Astrocyte of the spinal cord (primary cell): ENCODE data around the gene TCEANC2.
"Not testable (repeated sequence)": the region's sequence is repeated elsewhere in the genome, so short reads cannot be mapped to it uniquely, and the experiment has no call there.

Experiments
- DNase-seq: peaks from one replicate; pipeline ENCODE4 v3.0.0; 2011; ENCODE audit warnings: low read depth, low spot score
- H3K4me3 ChIP-seq: 2 replicates; pipeline ENCODE4 v1.5.1; 2011; ENCODE audit warnings: low read depth, mild to moderate bottlenecking, low read length, moderate library complexity
- in situ Hi-C: cut with HindIII; loops from 2 replicates; pipeline ENCODE4 v1.10.0; 2017; ENCODE audit warnings: low sequenced_read_pairs
- TF ChIP-seq, protein P1 (sequence below): IDR thresholded peaks from 2 replicates; pipeline ENCODE4 v1.5.1; 2012; ENCODE audit warnings: low read depth, mild to moderate bottlenecking, low read length, inconsistent platforms

Gene TCEANC2

DNA sequence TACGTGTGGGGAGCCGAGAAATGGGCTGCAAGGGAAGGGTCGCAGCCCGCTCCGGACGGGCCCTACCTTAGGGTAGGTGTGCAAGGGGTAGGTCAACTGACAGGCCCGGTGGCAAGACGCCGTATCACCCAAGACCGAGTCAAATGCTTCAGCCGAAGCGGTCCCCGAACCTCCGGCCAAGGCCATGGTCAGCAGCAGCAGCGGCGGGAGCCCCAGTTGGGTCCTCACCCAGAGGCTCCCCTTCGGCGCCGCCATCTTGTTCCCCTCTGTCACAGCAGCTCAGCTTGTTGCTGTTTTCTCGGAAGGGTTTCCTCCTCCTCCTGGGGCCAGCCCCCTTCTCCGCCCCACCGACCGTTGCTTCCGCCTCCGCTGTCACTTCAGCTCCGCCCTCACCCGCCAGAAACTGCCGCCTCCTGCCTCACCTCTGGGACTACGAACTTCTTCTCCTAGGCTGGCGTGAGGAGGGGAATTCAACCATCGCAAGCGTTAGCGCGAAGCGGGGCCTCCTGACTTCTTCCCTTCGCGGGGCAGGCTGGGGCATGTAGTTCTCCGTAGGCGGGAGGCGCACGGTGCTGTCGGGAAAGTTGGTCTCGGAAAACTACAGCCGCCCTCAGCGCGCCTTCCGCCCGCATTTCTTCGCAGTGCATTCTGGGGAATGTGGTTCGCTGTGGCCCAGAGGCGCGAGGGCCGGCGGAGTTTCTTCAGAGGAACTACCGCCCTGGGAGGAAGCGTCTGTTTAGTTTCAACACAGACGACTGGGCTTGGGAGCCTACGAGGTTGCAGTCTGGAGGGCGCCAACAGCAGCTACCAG is at the start of gene TCEANC2, which contains the start of gene TMEM59:
Gene TCEANC2, plus strand, starts transcription at position 675 of the 811 bp plus-strand sequence. CDS start 815 bp downstream, outside the sequence.
Gene TMEM59, minus strand, starts transcription at position 271 of the 811 bp plus-strand sequence. Its CDS starts 16 bp downstream, at position 255.
- in situ Hi-C loops = no loop called here
- DNase-seq = peak; percentile 99
- H3K4me3 ChIP-seq = peak within 1 kb of the TSS; percentile 93
- TF ChIP-seq, protein P1, sequence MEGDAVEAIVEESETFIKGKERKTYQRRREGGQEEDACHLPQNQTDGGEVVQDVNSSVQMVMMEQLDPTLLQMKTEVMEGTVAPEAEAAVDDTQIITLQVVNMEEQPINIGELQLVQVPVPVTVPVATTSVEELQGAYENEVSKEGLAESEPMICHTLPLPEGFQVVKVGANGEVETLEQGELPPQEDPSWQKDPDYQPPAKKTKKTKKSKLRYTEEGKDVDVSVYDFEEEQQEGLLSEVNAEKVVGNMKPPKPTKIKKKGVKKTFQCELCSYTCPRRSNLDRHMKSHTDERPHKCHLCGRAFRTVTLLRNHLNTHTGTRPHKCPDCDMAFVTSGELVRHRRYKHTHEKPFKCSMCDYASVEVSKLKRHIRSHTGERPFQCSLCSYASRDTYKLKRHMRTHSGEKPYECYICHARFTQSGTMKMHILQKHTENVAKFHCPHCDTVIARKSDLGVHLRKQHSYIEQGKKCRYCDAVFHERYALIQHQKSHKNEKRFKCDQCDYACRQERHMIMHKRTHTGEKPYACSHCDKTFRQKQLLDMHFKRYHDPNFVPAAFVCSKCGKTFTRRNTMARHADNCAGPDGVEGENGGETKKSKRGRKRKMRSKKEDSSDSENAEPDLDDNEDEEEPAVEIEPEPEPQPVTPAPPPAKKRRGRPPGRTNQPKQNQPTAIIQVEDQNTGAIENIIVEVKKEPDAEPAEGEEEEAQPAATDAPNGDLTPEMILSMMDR = no peak

DNA sequence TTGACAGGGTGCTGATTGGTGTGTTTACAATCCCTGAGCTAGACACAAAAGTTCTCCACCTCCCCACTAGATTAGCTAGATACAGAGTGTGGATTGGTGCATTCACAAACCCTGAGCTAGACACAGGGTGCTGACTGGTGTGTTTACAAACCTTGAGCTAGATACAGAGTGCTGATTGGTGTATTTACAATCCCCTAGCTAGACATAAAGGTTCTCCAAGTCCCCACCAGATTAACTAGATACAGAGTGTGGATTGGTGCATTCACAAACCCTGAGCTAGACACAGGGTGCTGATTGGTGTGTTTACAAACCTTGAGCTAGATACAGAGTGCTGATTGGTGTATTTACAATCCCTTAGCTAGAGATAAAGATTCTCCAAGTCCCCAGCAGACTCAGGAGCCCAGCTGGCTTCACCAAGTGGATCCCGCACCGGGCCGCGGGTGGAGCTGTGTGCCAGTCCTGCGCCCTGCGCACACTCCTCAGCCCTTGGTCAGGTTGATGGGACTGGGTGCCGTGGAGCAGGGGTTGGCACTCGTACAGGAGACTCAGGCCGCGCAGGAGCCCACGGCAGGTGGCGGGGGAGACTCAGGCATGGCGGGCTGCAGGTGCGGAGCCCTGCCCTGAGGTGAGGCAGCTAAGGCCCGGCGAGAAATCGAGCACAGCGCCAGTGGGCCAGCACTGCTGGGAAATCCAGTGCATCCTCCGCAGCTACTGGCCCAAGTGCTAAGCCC is 49.5 kb upstream of the TCEANC2 start:
- DNase-seq, H3K4me3 ChIP-seq, in situ Hi-C loops: not testable (repeated sequence)

DNA sequence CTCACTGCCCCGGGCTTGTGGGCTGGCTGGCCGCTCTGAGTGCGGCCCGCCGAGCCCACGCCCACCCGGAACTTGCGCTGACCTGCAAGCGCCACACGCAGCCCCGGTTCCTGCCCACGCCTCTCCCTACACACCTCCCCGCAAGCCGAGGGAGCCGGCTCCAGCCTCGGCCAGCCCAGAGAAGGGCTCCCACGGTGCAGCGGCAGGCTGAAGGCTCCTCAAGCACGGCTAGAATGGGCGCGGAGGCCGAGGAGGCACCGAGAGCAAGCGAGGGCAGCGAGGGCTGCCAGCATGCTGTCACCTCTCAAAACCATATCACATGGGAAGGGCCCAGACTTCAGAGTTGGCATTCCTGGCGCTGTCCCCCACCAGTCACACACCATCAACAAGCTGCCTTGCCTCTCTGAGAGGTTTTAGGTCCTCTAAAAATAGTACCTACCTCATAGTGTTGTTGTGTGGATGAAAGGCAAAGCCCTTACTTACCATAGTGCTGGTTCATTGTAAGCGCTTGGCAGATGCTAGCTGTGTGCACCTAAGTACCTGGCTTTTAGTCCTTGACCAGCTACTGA is 48.8 kb upstream of the TCEANC2 start:
- DNase-seq = no peak
- H3K4me3 ChIP-seq = no peak overlapping the region
- in situ Hi-C loops = no loop called here
- TF ChIP-seq, protein P1 = no peak

DNA sequence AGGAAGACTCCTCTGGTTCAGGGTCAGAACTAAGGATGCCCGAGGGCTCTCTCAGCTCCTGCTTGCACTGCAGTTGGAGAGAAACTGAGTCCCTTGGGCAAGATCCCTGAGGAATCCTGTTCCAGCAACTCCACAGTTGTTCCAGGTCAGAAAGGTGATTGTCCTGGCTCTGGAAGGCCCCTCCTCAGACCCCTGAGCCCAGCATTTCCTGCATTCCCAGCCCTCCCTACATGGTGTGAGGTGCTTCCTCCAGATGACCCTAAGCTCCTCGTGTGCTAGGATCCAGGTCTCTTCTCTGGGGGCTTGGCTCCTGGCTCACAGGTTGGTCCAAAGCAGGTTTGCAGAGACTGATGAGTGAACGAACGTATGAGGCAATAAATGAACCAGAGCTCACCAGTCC is 46.9 kb upstream of the TCEANC2 start:
- no peak for DNase-seq
- no peak overlapping the region for H3K4me3 ChIP-seq
- TF ChIP-seq, protein P1 = no peak
- in situ Hi-C loops = no loop called here

DNA sequence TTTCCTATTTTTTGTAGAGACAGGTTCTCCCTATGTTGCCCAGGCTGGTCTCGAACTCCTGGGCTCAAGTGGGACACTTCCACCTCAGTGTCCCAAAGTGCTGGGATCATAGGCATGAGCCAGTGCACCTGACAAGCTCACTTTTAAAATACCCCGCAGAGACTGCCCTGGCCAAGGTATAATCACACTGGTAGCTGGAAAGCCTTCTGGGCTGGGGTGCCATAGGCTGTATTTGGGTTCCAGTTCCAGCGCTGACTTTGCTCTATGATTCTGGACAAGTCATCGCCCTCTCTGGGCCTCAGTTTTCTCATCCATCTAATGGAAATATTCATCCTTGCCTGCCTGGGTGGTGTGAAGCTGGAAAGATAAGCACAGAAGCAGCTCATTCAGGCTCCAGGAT is 45.8 kb upstream of the TCEANC2 start:
- no peak overlapping the region for H3K4me3 ChIP-seq
- TF ChIP-seq, protein P1 = no peak
- in situ Hi-C loops = no loop called here
- DNase-seq = no peak

DNA sequence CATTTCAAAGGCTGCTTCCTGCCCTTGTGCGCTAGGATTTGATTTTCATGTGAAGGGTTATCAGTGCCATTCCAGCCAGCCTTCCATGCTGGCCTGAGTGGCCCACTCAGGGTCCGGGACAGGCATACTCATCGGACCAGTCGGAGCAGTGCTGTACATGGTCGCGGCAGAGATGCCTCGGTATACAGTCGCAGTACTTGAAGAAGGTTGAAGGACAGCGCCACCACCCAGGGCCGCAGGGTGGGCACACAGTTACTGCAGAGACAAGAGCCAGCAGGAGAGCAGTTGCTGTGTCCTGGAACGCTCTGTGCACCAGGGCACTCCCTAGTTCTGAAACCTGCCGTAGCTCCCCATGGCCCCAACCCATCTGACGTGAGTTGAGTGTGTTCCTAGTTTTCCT is 44.5 kb upstream of the TCEANC2 start:
- H3K4me3 ChIP-seq = no peak overlapping the region
- no peak for DNase-seq
- in situ Hi-C loops = no loop called here
- TF ChIP-seq, protein P1 = no peak
